ENCODE results near the gene RFX3.

Gene RFX3

DNA sequence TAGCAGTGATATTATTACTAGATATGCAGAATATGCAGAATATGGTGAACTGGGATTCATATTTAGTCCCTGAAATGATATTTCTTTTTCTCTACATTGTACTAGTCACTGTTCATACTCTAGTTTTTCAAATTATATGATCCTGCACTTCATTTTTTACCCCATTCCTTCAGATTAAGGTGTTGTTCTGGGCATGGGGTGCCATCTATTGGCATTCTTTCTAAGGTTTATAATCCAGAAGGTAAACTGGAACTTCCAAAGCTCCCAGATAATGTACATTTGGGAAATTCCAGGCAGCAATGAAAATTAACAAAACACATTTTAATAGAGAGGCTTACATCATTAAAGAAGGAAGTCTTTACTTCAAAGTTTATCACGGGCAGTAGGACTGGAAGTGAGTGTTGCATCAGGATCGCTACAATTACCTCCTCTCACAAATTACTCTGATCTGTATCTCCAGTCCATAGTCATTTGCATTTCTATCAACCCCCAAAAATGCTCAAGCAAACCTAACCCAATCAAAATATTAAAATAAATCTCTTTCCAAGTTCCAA, 12.5 kb downstream of the RFX3 start:
- no peak for DNase-seq

DNA sequence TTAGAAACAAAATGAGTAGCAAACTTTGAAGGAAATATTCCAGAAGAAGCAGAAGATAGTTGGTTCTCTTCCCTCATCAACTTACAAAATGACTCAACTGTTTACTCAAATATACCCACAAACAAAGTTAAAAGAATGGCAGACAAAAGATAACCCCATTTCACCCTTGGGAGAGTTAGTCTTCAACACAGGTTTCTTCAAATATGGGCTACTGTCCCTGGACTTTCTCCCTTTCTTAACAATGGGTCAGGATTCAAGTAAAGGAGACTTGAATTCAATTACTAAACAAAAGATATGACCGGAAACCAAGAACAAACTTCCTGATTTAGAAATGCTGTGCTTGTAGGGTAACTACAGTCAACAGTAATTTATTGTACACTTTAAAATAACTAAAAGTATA, 14.2 kb downstream of the RFX3 start:
- no peak for DNase-seq

DNA sequence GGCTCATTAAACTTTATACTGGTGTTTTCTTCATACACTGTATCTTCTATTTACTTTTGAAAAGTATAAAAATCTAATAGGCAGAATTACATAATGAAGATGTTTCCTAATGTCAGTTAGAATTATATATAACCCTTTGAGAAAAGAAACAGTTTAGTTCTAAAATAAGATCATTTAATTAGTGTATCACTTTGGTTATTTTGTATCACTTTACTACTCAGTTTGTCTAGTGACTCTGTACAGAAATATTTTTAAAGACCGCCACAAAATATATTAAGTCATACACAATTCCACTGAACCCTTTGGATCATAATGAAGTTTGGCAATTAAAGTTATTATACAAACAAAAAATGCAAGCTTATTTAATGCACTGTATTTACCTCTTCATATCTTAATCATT, 15.0 kb downstream of the RFX3 start:
- no peak for DNase-seq

DNA sequence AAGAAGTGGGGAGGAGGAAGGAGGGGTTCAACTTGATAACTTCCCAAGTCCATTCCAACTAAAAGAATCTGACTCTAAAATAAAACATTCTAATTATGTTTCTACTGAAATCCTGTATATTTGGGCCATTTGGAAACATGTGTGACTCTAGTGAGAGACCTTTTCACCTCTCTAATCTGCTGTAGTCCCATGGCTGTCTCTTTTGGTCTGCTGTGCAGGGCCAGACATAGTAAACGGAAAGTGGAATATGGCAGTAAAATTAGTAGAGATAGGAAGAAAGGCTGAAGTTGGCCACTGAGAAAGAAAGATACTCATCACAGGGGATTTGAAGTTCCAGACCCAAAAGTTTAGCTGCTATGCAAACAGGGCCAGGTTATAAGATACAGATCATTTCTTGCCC, 15.9 kb downstream of the RFX3 start:
- DNase-seq = no peak

DNA sequence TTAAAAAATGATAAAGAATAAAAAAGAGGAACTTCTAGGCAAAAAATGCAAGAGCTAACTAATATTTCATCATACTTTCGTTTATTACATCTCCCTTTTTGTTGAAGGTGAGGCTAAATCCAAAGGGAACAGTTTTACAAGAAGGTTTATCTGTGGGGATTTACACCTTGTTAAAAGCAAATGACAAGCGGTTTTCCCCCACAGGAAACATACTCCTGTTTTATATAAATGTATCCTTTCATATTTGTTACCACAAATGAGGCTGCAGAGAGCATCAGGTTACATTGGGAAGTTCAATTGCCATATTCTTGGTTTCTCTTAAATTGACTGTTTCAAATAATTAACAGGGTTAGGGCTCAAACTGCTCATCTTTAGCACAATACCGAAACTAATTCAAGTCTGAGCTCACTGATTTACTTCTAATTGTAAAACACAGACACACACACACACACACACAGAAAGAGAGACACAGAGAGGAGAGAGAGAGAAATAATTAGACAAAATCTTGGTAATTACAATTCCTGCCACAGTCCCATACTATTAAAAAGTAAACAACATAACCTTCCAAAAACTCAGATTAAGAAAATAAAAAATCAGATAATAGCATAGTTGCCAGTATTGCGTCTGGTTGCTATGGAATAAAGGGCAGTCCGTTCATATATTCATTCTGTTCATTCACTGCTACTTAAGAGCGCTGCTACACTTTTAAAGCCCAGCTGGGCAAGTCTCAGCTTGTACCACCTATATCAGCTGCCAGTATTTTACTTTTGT, 17.1 kb downstream of the RFX3 start:
- DNase-seq = peak; percentile 26

DNA sequence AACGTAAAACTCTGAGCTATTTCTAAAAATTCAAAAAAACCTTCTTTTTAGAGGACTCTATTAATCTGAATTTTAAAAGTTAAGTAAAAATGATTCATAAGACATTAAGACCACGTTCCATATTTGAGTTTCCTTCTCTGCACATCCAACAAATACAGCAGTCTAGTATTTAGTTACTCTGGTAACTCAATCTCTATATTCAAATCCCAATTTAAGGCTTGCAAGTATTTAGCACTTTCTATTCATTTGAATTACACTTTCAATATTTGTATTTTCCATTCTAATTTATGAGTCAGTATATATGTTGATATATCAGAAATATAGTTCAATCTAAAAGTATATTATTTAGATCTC, 17.7 kb downstream of the RFX3 start:
- no peak for DNase-seq

DNA sequence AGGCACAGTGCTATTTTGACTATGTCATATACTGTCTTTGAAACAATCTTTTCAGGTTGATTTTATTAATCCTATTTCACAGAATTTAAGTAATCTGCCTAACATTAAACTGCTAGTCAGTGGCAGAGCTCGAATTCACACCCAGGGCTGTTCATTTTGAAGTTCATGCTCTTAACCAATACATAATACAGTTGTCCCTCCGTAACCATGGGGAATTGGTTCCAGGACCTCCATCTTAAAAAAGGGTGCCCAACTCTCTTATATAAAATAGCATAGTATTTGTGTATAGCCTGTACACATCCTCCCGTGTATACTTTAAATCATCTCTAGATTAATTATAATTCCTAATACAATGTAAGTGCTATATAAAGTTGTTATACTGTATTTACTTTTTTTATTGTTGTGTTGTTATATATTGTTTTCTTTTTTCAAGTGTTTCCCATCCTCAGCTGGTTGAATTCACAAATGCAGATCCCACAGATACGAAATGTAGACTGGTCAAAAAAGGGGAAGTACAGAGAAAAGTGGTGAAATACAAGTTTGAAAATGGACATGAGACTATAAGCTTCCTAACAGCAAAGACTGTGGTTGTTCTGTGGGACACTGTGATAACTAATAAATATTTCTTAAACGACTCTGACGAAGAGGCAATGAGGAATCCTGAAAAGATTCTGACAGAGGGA, 18.3 kb downstream of the RFX3 start:
- DNase-seq = no peak

DNA sequence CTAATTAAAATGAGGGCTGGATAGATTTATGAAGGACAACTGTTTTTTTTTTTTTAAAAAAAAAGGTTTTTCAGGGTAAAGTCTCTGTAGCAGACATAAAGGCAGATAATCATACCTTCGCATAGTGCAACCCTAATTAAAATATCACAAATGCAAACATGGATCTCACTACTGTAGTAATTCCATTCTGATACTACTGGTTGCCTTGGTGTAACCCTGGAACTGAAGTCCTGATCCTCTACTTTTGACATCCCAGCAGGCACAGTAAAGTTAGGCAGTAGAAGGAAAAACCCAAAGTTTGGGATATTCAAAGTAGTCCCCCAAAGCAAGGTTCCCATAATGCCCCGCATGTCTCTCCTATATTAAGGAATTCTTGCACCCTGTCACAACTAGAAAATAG, 19.6 kb downstream of the RFX3 start:
- no peak for DNase-seq

DNA sequence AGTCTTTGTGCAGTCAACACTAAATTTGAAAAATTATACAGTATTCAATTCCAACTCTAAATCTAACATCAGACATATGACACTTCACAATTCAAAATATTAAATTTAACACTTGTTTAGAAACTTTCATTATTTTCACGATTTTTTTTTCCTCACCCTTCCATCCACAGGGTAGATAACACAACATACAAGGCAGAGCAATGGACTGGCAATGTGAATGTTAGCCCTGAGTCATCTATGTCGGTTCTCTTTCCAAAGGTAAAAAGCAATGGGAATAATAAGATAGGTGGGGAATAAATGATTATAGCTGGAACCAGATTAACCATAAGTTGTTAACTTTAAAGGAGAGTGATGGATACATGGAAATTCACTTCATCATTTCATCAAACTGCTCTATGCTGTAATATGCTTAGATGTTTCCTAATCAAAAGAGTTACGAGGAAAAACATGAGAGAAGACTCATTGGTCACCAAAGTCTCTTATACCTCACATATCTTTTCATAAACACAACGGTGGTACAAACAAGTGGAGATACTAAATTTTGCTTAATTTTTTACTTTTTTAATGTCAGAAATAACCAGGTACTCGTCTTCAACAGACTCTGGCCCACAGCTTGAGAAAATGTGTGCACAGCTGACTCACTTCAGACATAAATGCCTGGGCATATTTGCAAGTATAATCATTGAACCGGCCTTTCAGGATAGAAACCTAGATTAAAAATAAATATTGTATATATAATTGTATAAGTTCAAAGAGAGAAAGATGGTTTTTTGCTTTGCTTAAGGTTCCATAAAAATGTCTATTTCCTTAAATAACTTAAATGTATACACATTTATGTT, 23.0 kb downstream of the RFX3 start:
- no peak for DNase-seq

DNA sequence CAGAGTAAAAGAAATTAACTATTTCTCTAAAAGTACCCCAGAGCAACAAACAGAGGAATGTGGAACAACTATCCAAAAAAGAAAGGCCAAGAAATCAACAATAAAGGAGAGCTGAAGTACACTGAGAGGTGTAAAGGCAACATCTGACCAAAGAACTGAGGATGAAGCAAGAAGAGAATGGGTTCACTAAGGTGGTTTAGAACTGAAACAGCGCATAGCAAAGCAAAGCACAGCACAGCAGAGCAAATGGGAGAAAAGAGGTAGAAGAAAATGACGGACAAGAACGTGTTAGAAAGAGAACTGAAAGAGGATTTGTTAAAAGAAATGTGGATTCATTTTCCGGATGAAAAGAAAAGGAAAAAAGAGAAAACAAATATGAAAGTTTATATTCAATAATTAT, 25.8 kb downstream of the RFX3 start:
- no peak for DNase-seq

DNA sequence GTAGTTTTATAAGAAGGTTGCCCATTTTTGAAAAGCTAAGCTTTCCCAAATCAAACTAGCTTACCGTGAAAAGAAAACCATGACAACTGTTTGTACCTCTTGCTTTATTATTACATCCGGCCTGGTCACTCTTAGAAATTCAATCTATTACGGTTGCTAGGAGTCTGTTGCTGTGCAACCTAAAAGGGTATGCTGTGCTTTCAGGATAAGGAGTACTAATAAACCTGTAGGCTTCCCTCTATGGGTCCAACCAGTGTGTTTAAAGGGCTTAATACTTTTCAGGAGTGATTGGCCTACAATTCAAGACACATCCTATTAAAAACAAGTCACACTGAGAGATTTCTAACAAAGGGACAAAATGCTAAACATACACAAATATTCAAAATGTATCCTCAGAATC, 27.1 kb downstream of the RFX3 start:
- no peak for DNase-seq

DNA sequence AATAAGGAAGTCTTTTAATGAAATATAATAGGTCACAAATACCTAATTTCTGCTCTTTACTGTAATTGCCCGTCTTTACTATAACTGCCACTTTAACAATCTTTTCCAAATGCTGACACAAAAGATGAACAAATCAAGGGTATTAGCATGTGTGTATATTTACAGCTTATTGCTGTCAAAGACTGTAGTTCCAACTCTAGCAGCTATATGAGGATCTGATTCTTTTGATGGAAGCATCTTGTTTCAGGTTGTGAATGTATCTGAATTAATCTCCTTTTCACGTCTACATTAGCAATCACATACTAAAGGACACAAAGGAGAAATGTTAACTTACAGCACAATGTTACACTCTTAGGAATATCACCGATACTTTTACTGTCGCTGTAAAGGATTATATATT, 27.9 kb downstream of the RFX3 start:
- DNase-seq = no peak

DNA sequence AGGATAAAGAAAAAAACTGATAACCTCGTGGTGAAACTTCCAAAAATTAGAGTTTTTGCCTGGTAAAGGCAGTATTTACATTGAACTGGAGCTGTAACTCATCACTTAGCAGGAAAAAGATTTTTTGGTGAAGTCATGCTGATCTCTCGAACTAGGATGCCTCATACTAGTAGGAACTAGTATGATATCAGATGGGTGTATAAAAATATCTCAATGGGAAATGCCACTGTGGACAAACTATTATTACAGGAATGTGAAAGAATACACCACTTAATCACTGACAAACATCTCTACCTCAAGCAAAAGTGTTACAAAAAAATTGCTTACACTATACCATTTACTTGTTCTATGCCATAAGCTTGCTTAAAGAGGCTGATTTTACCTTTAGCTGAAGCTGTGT, 28.4 kb downstream of the RFX3 start:
- DNase-seq = no peak

DNA sequence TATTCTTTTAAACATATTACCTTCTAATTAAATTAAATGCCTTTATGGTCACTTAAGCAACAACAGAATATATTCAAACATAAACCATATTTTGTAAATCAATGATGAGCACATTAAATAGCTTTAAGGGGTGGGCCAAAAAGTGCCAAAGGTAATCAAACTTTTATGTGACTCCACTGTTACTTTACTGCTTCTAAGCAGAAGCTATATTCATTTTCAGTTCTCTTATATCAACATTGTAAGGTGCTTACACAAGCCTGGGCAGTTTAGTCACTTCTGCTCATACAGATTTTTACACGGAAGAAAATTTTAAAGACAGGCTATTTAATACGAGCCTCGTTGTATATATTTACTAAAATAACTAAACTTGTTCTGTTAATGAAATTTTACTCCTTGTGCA, 29.9 kb downstream of the RFX3 start:
- DNase-seq = no peak

DNA sequence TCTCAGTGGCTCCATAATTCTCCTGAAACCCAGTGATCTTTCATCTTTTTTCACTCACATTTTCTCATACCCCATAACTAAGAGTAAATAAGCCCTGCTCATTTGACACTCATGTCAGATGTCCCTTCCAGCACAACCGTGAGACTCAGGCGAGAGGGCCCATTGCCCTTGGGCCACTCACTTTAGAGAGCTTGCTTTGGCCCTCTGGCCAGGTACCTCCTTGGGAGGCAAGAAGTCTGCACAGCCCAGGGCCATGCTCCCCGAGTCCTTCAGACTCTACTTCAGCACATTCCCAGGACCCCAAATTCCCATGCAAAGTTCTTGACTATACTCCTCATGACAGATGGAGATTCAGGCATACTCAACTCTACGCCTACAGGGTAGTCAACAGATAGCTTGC, 33.6 kb downstream of the RFX3 start:
- no peak for DNase-seq

DNA sequence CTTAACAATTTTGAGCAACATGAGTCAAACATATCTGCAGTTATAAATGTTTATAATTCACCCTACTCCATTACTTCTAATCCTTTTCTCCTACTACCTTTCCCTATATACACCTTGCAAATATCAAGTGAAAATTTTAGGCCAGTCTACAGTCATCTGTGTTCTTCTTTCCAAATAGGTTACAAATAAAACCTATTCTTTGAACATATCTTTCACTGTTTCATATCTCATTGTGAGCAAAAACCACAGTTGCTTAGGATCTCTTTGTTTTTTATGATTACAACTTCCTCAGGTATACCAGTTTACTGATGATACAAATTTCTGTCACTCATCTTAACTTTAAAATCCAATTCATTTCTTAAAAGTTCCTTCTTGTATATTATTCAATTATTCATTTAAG, 34.4 kb downstream of the RFX3 start:
- no peak for DNase-seq

DNA sequence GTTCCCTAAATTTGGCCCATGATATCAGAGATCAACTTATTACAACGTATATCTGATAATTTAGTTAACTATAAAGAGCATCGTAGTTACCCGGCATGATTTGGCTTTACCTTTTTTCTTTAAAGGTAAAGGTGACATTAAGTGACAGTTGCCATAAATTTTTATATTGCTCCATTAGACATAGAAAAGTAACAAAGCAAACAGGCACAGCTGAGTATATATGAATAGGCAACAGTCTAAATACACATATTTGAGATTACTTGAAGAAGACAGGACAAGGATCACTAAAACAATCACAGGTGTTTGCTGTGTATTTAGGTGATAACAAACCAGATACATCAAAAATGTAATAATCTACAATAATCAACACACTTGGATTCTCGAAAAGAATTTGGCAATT, 34.8 kb downstream of the RFX3 start:
- no peak for DNase-seq

DNA sequence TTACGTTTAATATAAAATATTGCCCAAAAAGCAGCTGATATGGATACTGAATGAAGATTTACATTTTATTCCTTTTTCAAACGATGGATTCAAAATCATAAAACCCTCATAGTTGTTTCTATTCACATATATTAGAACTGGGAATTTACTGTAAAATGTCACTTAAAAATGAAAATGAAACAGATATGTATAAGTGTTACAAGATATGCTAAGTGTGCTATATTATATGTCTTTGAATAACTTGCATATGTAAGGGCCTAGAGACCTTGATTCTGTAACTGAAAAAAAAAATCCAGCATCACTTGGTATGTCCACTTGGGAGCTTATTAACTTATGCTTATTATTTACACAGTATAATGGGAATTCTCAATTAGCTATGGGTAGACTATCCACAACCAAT, 43.2 kb downstream of the RFX3 start:
- no peak for DNase-seq

DNA sequence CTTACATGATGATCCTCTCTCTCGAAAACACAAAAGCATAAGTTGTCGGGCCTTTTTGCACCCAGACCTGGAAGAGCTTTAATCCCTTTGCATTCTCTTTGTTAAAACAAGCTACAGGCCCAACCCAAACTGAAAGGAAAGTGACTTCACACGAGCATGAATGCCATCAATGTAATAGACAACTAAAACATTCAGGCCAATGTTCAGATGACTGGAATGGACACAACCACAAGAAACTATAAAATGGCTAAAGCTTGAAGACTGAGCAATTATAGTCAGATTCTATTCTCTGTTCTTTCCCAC, 45.5 kb downstream of the RFX3 start:
- no peak for DNase-seq

DNA sequence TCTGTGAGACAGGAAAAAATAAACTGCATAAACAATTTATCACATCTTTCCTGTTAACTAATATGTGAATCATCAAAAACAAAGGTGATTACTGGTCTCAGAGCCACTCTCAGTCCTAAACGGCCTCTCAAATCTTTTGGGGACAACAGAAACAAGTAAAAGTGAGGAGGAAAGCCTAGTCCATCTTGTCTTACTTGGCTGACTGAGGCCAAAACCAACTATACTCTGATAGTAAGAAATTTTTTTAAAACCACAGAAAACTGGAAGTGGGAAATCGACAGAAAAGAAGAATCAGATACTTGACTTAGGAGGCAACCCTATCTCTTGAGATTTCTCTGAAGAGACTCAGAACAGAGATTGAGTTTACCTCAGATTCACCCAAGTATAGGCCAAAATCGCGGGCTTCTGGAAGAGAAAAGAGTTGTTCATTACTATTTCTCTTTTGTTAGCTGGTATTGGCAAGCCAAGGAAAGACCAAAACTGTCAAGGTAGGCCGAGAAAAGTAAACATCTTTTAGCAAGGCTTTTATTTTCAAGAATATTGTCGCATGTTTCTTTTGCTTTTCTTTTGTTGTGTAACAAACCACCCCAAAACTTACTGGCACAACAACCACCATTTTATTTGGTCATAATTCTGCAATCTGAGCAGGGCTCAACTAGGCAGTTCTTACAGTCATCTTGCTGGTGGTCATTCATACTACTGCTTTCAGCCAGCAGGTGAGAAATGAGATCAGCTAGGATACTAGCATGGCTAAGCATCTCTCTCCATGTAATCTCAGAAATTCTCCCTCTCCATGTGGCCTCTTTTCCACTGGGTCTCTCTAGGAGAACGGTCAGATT, 46.1 kb downstream of the RFX3 start:
- no peak for DNase-seq

DNA sequence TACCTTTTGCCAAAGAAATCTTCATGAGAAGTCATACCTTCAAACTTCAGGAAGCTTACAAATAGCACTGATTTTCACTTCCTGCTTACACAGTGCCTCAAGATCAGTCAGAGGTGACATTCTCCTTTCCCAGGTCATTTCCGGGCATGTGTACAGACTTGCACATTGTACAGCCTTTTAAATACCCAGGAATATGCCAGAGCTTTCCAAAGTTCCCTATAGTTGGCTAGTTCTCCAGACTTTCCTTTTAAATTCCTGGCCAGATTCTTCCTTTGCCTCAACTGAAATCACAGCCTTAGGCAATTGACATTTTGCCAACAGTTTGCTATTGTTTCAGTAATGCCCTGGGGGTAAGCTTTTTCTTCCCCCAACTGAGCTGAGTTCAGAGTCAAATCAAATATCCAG, 47.2 kb downstream of the RFX3 start:
- DNase-seq = no peak

DNA sequence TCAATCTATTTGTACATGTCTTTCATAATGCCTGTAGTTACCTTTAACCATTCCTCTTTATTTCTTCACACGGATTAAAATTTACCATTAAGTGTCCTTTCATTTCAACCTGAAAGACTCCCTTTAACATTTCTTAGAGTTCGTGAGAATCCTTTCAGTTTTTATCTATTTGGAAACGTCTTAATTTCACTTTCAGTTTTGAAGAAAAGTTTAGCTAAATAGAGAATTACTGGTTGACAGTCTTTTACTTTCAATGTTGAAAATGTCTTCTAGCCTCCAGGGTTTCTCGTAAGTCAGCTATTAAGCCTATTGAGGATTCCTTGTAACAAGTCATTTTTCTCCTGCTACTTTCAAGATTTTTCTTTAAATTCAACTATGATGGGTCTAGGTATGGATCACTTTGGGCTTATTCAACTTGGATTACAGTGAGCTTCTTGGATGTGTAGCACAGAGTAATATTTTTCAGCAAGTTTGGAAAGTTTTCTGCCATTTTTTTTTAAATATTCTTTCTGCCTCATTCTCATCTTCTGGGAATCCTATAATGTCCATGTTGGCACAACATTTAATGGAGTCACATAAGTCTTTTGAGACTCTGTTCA, 48.5 kb downstream of the RFX3 start:
- DNase-seq = no peak

Data from NCI-H510A (cell line).